Nephron progenitor cell (in vitro differentiated cells): ENCODE measurements around the gene MTR.

Source experiments
- DNase-seq: peaks from one replicate; pipeline ENCODE4 v3.0.0; 2021
- H3K27ac Mint-ChIP-seq: 2 replicates; pipeline ENCODE4 v1.8.0; 2021; ENCODE audit warnings: mild to moderate bottlenecking, moderate library complexity, mixed read lengths
- H3K27me3 Mint-ChIP-seq: 2 replicates; pipeline ENCODE4 v1.8.0; 2021; ENCODE audit warnings: mild to moderate bottlenecking, low read depth, mixed read lengths; ENCODE audit not compliant: poor library complexity
- H3K36me3 Mint-ChIP-seq: 2 replicates; pipeline ENCODE4 v1.8.0; 2021; ENCODE audit warnings: low read depth, mixed read lengths
- H3K4me1 Mint-ChIP-seq: 2 replicates; pipeline ENCODE4 v1.8.0; 2021; ENCODE audit warnings: mixed read lengths
- H3K4me3 Mint-ChIP-seq: 2 replicates; pipeline ENCODE4 v1.8.0; 2021; ENCODE audit warnings: mild to moderate bottlenecking, moderate library complexity, mixed read lengths
- H3K9me3 Mint-ChIP-seq: 2 replicates; pipeline ENCODE4 v1.8.0; 2021; ENCODE audit warnings: mild to moderate bottlenecking, moderate library complexity, mixed read lengths
- CTCF ChIP-seq: fragments of 200-600 bp; sonication (generic); IDR thresholded peaks from 2 replicates; pipeline ENCODE4 v1.5.0; 2021; ENCODE audit warnings: antibody characterized with exemption

MTR gene

DNA sequence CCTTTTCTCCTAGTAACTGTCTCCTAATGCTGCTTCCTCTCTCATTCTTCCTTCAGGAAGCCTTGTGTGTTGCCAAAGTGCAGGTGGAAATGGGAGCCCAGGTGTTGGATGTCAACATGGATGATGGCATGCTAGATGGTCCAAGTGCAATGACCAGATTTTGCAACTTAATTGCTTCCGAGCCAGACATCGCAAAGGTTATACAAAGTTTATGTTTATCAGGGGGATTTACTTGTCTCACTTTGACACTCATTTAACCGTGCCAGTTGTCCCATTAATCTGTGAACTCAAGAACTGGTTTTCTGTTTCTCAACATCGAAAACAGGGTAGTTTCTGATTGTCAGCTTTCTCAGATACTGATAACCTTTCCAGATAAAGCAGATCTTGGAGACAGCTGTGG is 40.4 kb downstream of the MTR start:
- no peak for TF ChIP-seq CTCF
- Mint-ChIP-seq H3K27ac (peak overlapping the region; percentile 10), H3K36me3 (peaks cover 59% of the 10 kb centered on the region), H3K4me1 (no peaks in the 10 kb centered on the region), H3K9me3 (no peaks in the 10 kb centered on the region), H3K4me3 (no peak overlapping the region), H3K27me3 (no peaks in the 10 kb centered on the region)
- DNase-seq, result no peak

GRCh38 chr1:236836157-236836556 is 41.1 kb downstream of the MTR start:
- Mint-ChIP-seq H3K27ac (no peak overlapping the region), H3K36me3 (peaks cover 62% of the 10 kb centered on the region), H3K4me3 (no peak overlapping the region), H3K27me3 (no peaks in the 10 kb centered on the region), H3K4me1 (no peaks in the 10 kb centered on the region), H3K9me3 (no peaks in the 10 kb centered on the region)
- no peak for TF ChIP-seq CTCF
- DNase-seq, result no peak

GRCh38 chr1:236837115-236837514 is 42.0 kb downstream of the MTR start:
- TF ChIP-seq CTCF, result no peak
- no peaks in the 10 kb centered on the region for H3K9me3 Mint-ChIP-seq
- H3K4me1 Mint-ChIP-seq, result no peaks in the 10 kb centered on the region
- H3K27ac Mint-ChIP-seq, result no peak overlapping the region
- peaks cover 62% of the 10 kb centered on the region for H3K36me3 Mint-ChIP-seq
- H3K4me3 Mint-ChIP-seq, result no peak overlapping the region
- no peaks in the 10 kb centered on the region for H3K27me3 Mint-ChIP-seq
- DNase-seq, result no peak

DNA sequence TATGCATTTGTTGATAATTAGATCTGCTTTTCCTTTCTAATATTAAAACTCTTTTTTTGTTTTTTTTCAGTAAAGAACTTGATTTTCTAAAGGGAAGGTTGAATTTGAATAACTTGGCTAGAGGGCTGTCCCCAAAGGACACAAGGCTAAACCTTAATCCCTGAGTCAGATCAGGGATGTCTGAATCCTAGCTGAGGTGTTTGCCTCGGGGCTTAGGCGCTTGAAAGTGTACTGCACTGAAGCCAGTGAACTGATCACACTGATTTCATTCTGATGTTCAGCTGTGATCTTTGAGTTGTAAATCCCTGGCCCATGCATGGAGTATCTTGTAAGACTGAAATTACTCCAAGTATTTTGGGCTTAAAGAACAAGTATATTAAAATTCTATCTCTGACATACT is 42.8 kb downstream of the MTR start:
- Mint-ChIP-seq H3K4me3 (no peak overlapping the region), H3K4me1 (no peaks in the 10 kb centered on the region), H3K36me3 (peaks cover 62% of the 10 kb centered on the region), H3K9me3 (no peaks in the 10 kb centered on the region), H3K27me3 (no peaks in the 10 kb centered on the region), H3K27ac (no peak overlapping the region)
- no peak for TF ChIP-seq CTCF
- no peak for DNase-seq

DNA sequence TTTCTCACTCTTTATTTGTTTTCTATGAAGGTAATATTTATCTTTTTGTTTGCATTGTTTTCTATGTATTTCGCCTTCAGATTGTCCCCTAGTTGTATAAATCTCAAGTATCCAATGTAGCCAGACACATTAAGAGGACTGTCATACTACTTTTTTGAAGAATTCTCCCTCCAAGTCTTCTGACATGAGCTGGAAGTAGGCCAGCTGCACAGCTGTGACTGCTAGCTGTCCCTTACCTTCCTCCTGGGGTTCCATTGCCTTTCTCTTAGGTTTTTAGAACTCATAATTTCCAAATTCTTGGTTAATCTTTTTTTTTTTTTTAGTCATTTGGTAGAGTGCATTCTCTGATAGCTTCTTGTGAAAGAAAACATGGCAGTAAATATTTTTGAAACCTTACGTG is 46.2 kb downstream of the MTR start:
- no peak for DNase-seq
- Mint-ChIP-seq H3K27me3 (no peaks in the 10 kb centered on the region), H3K4me1 (no peaks in the 10 kb centered on the region), H3K36me3 (peaks cover 34% of the 10 kb centered on the region), H3K9me3 (no peaks in the 10 kb centered on the region), H3K27ac (no peak overlapping the region), H3K4me3 (no peak overlapping the region)
- no peak for TF ChIP-seq CTCF

DNA sequence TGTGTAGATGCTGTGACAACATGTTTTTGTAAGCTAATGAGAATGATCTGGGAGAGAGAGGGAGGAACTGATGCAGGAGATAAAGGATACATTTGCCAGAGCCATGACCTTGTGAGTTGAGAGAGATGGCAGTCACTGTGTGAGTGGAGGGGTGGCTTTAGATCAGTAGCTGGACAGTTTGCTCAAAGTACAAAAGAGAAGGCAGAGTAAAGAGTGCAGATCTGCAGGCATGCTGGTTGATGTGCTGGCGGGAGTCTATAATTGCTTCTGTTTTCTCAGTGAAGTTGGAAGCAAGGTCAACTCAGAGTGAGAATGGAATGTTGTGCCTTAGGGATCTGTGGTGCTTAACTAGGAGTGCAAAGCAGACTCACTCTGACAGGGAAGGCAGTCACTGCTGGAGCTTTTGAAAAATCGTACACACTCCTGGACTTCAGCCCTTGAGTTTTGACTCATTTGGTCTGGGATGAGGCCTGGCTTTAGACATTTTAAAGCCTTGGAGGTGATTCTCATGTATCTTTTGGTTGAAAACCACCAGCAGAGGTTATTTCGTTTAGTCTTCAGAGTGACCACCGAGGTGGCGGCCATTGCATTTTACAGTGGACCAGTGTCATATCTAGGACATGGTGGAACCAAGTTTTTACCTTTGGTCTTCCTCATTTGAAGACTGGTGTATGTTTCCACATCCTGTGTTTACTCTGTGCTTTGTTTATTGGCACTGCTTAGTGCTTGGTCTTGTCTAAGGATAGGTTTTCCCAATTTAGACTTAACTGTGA is 49.6 kb downstream of the MTR start:
- Mint-ChIP-seq H3K27ac (no peak overlapping the region), H3K36me3 (peaks cover 52% of the 10 kb centered on the region), H3K4me3 (no peak overlapping the region), H3K4me1 (no peaks in the 10 kb centered on the region), H3K27me3 (no peaks in the 10 kb centered on the region), H3K9me3 (no peaks in the 10 kb centered on the region)
- no peak for TF ChIP-seq CTCF
- DNase-seq, result no peak
